ENCODE results near the gene CCDC194.

Gene CCDC194

DNA sequence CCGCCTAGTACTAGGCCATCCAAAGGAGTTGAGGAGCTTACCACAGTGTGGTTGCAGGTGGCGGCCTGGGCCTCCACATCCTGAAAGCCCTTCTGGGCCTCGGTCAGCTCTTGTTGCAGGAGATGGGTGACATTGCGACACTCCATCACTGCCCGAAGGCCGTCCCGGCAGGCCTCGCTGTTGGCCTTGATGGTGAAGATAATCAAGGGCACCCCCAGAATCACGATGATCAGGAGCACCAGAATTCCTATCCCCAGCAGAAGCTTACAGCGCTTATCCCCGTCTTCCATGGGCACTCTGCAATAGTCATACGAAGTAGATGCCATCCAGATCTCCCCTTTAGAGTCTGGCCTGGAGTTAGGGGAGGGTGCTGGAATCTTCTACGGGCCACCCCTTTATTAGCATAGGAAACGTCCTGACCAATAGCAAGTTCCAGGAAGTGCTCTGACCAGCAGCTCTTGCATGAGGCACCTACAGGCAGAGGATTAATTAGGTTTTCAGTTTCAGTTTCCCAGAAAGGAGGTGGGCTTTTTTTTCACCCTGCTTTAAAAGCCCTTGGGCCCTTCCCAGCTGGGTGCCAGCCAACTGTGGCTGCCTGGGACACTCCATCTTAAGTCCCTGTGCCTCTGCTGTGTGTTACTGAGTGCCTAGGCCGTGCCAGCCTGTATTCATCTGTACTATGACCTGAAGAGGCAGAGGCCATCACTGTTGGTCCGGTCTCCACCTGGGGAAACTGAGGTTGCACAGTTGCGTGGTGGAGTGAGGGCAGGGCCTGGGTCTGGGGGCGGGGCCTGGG, 11.5 kb upstream of the CCDC194 start, which contains the start of gene BST2:
Gene BST2, minus strand, starts transcription at position 381 of the 796 bp plus-strand sequence. Its CDS starts 55 bp downstream, at position 326.
- DNase-seq (ENCODE audit: low read depth), result peak; percentile 98

DNA sequence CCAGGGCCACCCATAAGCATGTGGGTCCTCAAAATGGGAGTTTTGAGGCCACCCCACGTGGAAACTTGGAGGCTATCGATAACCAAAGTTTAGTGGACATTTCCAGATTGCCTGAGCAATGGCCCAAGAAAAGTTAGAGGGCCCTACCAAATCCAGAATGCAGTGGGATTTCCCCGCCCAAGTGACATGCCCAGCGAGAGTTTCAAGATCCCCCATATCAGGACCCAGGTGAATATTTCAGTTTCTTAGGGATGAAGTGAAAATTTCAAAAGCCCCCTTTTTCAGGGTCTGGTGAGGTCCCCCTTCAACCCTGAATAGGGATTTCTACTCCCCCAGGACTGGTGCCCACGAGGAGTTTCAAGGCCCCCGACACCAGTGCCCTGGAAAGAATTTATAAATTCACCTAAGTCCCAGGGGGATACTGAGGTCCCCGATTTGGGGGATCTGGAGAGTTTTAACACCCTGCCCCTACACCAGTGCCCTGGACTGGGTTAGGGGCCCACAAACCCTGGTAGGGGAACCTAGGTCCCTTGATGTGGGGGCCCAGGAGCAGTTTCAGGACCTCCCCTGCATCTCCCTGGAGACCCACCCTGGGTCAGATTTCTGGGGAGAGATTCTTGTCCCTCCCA, 10.7 kb upstream of the CCDC194 start:
- no peak for DNase-seq (ENCODE audit: low read depth)

DNA sequence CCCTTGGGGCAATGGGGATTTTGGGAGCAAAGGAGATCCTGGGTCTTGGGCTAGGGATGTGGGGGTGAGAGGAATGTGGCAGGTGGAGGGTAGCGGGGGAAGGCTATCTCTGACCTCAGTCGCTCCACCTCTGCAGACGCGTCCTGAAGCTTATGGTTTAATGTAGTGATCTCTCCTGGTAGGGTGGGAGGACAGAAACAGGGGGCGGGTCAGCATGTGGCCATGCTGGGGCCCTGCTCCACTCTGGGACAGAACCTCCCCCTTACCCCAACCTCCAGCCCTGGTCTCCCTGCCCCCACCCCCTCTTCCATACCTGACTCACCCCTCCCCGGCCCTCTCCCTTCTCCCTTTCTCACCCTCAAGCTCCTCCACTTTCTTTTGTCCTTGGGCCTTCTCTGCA, 10.0 kb upstream of the CCDC194 start:
- peak; percentile 67 for DNase-seq (ENCODE audit: low read depth)

DNA sequence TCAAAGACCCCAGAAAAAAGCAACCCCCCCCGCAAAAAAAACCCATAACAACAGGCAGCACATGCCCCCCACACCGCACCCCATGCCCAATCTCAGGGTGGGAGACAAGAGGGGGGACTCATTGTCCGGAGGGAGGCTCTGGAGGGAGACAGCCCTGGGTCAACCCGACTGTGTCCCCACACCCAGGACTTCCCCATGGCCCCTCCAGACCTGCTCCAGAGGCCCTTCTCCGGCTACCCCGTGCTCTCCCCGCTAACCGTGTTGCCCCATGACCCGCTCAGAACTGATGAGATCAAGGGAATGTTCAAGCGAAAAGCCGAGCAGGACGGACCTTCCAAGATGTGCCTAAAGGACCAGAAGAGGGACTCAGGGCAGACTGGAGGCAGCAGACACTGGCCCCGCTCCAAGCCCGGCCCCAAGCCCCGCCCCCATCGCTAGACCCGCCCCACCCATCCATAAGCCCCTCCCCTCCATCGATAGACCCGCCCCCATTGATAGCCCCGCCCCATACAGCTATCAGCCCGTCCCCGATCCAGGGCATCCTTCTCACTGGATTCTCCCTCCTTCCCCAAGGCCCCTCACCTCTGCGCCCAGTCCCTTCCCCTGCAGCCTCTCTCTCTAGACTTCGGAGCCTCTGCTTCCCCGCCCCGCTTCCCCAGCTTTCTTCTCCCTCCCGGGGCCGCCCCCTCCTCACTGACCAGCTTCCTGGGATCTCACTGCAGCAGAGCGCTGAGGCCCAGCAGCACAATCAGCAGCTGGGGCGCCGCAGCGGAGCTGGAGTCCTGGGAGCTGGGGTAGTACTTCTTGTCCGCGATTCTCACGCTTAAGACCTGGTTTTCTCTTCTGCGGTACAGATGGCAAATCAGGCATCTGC, 9.2 kb upstream of the CCDC194 start:
- peak; percentile 69 for DNase-seq (ENCODE audit: low read depth)

DNA sequence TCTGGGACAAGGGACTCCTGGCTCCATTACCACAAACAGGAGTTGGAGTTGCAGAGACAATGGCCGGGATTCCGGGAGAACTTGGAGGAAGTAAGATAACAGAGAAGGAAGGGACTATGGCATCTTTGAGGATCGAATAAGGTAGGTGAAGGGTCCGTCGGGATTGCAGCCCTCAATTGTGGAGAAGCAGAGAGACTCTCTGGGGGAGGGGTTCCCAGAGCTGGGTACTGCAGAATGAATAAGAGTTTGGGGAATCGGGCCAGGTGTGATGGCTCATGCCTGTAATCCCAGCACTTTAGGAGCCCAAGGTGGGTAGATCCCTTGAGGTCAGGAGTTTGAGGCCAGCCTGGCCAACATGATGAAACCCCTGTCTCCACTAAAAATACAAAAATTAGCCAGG, 7.6 kb upstream of the CCDC194 start:
- DNase-seq (ENCODE audit: low read depth), result no peak

DNA sequence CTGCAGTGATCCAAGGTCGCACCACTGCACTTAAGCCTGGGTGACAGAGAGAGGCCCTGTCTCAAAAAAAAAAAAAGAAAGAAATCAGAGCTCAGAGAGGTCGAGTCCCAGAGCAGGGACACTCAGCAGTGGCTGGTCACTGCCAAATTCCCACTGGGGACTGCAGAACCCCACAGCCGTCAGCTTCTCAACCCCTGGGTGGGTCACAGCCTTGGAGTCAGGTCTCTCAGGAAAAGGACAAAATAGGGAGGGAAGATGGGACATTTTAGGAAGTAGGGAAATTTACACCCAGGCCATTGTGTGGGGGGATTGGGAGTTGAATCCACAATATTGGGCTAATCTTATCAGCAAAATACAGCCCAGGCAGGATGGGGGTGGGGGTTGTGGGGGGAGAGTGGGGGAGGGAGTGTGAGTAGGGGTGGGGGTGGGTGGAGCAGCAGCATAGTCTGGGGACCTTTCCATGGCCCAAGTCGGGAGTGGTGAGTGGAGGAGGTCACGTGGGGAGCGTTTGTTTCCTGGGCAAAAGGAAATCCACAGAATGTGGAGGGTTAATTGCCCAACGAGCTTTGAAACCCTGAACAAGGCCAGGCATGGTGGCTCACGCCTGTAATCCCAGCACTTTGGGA, 5.0 kb upstream of the CCDC194 start:
- no peak for DNase-seq (ENCODE audit: low read depth)

DNA sequence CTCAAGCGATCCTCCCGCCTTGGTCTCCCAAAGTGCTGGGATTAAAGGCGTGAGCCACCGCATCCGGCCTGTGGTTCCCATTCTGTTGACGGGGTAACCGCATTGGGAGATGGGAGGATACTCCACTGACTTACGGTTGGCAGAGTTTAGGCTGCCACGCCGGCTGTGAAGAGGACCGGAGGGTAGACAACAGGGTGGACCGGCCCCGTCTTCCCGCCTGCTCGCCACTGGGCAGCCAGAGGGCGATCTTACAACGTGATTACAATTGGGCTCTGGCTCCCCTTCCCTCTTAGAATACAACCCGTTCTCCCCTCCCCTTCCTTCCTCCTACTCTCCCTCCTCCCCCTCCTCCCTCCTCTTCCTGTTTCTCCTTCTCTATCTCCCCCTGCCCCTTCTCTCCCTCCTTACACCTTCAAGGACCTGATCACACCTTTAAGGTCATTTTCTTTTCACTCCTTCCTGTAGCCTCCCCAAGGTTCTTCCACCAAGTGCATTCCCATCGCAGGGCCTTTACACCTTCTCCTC, 957 bp upstream of the CCDC194 start:
- peak; percentile 79 for DNase-seq (ENCODE audit: low read depth)

DNA sequence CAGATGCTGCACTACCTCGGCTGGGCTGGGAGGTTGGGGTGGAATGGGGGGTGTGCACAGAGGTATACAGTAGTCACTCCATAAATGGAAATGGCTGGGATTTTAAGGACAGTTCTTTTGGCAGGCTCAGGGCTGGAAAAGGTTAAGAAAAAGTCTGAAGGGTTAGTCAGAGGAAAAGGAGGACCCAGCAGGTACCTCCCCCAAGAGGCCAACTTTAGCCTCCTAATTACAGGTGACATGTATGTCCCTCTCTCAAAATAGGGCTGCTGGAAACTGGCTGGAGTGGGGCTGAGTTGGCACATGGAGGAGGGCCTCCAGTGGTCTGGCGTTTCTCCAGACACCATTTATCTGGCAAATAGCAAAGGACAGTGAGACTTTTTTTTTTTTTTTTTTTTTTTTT, 994 bp downstream of the CCDC194 start:
- peak; percentile 75 for DNase-seq (ENCODE audit: low read depth)

DNA sequence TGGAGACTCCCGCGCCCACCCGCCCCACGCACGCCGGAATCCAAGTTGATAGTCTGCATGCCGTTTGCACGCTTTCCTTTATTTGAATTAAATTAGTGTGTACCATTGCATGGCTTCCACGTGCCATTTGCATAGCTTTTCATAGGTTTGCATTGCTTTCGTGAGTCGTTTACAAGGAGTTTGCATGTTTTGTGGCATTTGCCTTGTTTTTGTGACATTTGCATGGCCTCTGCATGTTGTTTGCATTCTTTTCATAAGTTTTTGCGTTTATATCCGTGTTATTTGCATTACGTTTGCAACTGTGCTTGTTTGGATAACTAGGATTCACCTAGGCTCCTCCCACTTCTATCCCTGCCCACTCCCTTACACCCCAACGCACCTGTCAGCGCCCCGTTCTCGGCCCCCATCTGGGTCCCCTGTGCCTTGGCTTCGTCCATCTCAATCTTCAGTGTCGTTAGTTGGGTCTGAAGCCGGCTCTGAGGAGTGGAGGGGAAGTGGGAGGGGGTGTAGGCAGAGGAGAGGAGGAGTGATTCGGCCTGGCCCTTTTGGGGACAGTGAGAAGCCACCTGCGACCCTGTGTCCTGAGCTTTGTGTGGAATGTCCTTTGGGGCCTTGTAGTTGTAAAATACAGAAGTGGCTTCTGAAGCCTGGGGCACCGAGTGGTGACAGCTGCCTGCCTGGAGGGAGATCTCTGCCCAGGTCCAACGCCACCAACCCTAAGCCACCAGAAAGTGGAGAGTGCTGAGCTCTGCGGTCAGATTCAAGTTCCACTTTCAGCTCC, 2.4 kb downstream of the CCDC194 start:
- DNase-seq (ENCODE audit: low read depth), result peak; percentile 51

DNA sequence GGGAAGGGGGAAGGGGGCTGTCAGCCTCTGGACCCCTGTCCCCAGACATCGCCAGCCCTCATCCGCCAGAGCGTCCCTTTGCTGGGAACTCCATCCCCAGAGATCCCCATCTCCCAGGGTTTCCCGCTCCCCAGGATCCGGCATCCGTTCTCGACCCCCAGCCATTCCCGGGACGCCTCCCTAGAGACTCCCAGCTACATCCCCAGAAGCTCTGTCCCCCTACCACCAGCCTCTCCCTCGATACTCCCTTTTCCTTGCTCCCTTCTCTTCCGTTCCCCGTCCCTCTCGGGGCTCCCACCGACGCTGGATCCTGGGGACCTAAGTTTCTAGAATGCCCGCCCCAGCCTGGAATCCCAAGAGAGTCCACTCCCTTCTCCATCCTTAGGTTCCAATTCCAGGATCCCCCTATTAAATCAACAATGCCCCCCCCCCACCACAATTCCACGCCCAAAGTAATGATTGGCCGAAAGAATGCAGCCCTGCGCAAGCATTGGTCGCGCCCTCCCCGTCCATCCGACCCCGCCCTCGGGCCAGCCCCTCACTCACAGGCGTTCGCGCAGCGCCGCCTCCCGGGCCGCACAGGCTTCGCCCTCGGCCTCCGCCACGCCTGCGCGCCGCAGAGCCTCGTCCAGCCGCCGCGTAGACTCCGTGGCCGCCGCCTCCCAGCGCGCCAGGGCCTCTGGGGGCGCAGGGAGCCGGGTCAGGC, 3.2 kb downstream of the CCDC194 start:
- DNase-seq (ENCODE audit: low read depth), result peak; percentile 84

DNA sequence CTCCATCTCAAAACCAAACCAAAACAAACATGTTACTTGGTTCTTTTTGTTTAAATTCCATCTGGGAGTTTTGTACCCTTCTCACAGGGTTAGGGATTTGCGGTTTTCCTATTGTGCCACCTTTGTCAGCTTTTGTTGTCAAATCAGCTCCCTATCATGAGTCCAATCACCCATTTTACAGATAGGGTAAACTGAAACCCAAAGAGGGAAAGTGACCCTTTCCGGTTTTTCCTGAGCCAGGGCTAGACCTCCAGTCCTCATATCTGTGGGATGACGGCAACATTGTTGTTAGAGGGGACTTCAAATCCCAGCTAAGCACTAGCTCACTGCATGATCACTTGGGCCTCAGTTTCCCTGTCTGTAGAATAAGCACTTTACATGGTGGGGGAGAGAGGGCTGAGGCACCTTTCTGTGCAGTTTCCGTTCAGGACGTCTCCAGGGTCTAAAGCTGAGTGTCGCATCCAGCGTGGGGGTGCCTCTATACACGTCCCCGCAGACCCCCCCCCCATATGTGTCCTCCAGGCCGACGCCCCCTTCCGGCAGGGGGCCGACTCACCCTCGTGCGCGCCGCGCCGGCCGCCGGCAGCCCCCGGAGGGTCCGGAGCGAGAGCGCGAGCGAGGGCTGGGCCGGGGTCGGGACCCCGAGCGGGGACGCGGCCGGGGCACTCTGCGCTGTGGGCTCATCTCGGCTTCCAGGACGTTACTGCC, 3.9 kb downstream of the CCDC194 start:
- DNase-seq (ENCODE audit: low read depth), result no peak

DNA sequence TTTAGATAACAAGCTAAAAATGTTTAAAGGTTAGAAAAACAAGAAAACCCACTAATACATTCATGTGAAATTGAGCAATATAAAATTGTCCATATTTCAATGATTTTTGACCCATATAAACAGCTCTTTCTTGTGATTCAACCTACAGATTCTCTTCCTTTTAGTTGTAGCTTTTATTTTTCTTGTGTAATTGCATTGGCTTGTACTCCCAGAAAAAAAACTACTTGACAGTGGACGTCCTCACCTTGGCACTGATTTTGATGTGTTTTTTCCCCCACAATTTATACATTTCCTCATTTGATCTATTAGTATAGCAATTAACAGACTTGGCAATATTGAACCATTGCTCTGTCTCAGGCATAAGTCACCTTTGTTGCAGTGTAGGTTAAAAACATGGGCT, 4.7 kb downstream of the CCDC194 start:
- DNase-seq (ENCODE audit: low read depth), result no peak

DNA sequence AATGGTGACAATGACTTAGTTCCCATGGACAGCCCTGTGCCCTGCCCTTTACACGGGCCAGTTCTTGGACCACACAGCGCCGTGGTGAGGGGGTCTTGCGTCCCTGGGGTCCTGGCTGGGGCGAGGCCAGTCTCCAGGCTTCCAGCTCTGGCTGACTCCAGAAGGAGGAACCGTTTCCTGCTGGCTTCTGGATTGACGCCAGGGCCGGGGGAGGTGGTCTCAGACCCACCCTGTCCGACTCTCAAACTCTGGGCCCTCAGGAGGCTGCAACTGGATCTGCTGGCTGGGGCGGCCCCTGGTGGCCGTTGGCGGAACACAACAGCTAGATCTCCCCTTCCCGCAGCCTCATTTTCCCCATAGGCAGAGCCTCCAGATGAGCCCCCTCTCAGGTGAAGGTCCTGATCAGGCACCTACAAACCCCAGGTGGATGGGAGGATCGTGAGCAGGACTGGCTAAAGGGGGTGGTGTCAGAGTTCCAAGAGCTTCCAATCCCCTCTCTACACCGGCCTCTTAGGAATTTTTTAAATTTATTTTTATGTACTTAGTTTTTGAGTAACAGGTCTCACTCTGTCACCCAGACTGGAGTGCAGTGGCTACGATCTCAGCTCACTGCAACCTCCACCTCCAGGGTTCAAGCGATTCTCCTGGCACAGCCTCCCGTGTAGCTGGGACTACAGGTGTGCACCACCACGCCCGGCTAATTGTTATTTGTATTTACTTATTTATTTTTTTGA, 8.0 kb downstream of the CCDC194 start:
- no peak for DNase-seq (ENCODE audit: low read depth)

DNA sequence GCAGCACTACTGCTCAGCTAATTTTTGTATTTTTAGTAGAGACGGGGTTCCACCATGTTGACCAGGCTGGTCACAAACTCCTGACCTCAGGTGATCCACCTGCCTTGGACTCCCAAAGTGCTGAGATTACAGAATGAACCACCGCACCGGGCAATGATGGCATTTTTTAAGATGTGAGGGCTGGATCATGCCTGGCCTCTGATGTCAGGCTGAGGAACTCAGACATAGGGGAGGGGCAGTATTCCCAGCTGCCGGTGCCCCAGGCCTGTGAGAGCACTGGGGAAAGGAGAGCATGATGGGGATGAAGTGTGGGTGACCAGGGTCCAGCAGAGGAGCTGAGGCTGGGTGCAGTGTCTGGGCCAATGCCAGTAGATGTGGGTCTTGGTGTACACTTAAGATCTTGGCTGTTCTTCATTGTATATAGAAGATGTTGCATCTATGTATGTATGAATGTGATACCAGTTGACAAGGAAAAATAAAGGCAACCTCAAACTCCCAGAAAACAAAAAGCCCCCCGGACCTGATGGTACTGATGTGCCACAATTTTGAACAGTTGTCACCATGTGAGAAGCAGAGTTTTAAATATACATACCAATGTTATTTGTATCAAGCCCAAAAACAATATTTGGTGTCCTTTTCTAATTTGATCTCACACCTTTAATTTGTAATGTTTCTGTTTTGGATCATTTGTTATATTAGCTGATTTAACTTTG, 13.4 kb downstream of the CCDC194 start:
- no peak for DNase-seq (ENCODE audit: low read depth)

DNA sequence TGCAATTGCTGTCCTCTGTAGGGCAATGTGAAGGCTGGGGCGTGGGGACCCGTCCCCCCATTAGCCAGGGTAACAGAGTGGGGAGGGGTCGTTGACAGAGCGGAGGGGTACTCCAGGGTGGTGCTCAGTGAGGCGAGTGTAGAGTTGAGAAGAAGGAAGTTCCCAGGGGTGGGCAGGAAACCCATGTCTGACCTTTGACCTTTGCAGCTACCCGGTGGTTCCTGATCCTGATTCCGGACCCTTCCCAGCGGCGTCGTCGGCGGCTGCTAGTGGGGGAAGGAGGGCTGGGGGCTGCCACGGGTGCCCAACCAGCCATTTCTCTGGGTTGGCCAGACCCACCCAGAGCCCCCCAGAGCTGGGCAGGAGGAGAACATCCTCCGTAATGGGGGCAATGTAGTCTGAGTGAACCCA, 14.8 kb downstream of the CCDC194 start:
- DNase-seq (ENCODE audit: low read depth), result no peak

DNA sequence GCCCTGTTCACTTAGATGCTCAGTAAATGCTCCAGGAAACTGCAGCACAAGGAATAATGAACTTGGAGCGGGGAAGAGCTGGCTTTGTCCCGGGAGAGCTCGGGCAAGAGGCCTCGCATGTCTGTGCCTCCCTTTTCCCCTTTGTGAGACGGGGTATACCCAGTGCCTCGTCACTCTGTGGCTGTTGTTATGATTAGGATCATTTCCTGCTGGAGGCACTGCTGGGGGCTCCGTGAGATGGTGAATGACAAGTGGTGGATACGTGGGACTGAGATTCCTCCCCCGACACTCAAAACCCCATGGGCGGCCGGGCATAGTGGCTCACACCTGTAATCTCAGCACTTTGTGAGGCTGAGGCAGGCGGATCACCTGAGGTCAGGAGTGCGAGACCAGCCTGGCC, 15.7 kb downstream of the CCDC194 start:
- no peak for DNase-seq (ENCODE audit: low read depth)

DNA sequence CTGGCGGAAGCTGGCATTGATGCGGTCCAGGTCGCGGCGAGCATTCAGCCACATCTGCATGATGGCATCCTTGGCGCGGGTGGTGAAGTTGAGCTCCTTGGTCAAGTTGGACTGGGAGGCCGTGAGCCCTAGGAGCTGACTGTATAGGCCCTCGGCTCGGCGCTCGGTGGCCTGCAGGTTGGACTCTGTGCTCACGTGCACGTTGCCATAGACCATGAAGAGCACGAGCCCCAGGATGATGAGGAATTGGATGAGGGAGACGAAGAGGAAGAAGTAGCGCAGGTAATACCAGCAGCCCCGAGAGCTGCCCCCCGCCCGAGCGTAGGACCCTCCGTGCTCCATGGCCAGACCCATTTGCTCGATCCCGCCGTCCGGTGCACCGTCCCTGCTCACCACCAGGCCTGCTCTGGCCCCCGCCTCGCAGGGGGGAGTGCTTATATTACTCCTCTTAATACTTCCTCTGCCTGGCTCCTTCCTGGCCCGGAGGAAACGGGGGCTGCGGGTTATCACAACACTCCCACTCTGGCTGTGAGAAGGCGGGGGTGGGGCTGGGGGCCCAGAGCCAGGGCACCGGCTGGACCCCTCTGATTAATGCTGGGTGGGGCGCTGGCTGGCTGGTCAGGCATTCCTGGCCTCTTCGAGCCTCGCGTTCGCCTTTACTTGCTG, 16.9 kb downstream of the CCDC194 start, which contains the start of gene PLVAP:
Gene PLVAP, minus strand, starts transcription at position 408 of the 666 bp plus-strand sequence. Its CDS starts 54 bp downstream, at position 354.
- DNase-seq (ENCODE audit: low read depth), result no peak
